OCI-LY1 (cell line): ENCODE results near the gene PLCB4.

Experiments
- H2AFZ ChIP-seq: fragments of 200-600 bp; sonication (generic), shearing (Covaris generic); 2 replicates; pipeline ENCODE4 v1.6.0; 2014; ENCODE audit warnings: antibody characterized with exemption, mild to moderate bottlenecking, low read length
- H3F3A ChIP-seq: fragments of 200-600 bp; sonication (generic), shearing (Covaris generic); 2 replicates; pipeline ENCODE4 v1.6.0; 2014; ENCODE audit warnings: mild to moderate bottlenecking, antibody characterized with exemption, low read length, moderate library complexity; ENCODE audit not compliant: insufficient read depth
- H3K27ac ChIP-seq: fragments of 200-600 bp; sonication (generic); 2 replicates; pipeline ENCODE4 v1.5.1; 2014; ENCODE audit warnings: low read length, mixed run types, mild to moderate bottlenecking, low read depth; ENCODE audit not compliant: poor library complexity, severe bottlenecking
- H3K27me3 ChIP-seq: fragments of 200-600 bp; sonication (generic); 2 replicates; pipeline ENCODE4 v1.6.0; 2014; ENCODE audit warnings: antibody characterized with exemption, mild to moderate bottlenecking, low read length, moderate library complexity; ENCODE audit not compliant: insufficient read depth
- H3K36me3 ChIP-seq: fragments of 200-600 bp; sonication (generic); 2 replicates; pipeline ENCODE4 v1.6.1; 2014; ENCODE audit warnings: mild to moderate bottlenecking, antibody characterized with exemption, low read length, moderate library complexity, mixed read lengths; ENCODE audit not compliant: insufficient read depth
- H3K4me1 ChIP-seq: fragments of 200-600 bp; sonication (generic); 2 replicates; pipeline ENCODE4 v1.5.1; 2014; ENCODE audit warnings: mild to moderate bottlenecking, low read length, moderate library complexity; ENCODE audit not compliant: insufficient read depth, severe bottlenecking
- H3K4me2 ChIP-seq: fragments of 200-600 bp; sonication (generic), shearing (Covaris generic); 2 replicates; pipeline ENCODE4 v1.6.1; 2014; ENCODE audit warnings: low read length
- H3K4me3 ChIP-seq: fragments of 200-600 bp; sonication (generic); 2 replicates; pipeline ENCODE4 v1.5.1; 2014; ENCODE audit warnings: low read length, low read depth, mild to moderate bottlenecking, mixed read lengths; ENCODE audit not compliant: poor library complexity, severe bottlenecking
- H3K79me2 ChIP-seq: fragments of 200-600 bp; shearing (Covaris generic); 2 replicates; pipeline ENCODE4 v1.6.1; 2016; ENCODE audit warnings: mixed run types, low read length, mixed read lengths; ENCODE audit not compliant: insufficient read depth
- H3K9ac ChIP-seq: fragments of 200-600 bp; sonication (generic), shearing (Covaris generic); 2 replicates; pipeline ENCODE4 v1.6.1; 2014; ENCODE audit warnings: mild to moderate bottlenecking, low read length, mixed read lengths
- H3K9me2 ChIP-seq: fragments of 200-600 bp; sonication (generic), shearing (Covaris generic); 2 replicates; pipeline ENCODE4 v1.6.1; 2014; ENCODE audit warnings: low read depth, mild to moderate bottlenecking, low read length, mixed read lengths
- H3K9me3 ChIP-seq: fragments of 200-600 bp; shearing (Covaris generic); 2 replicates; pipeline ENCODE4 v1.6.1; 2014; ENCODE audit warnings: low read length, mixed read lengths
- H4K20me1 ChIP-seq: fragments of 200-600 bp; sonication (generic), shearing (Covaris generic); 2 replicates; pipeline ENCODE4 v1.6.0; 2016; ENCODE audit warnings: mild to moderate bottlenecking, low read length; ENCODE audit not compliant: insufficient read depth
- EZH2 ChIP-seq: fragments of 200-600 bp; sonication (generic), shearing (Covaris generic); IDR thresholded peaks from 2 replicates; pipeline ENCODE4 v1.8.0; 2017; ENCODE audit warnings: borderline replicate concordance, mixed run types, mild to moderate bottlenecking, antibody characterized with exemption, low read length, moderate library complexity, mixed read lengths
- TF ChIP-seq, protein P1 (sequence below): fragments of 200-600 bp; sonication (generic), shearing (Covaris generic); IDR thresholded peaks from 2 replicates; pipeline ENCODE4 v1.5.1; 2017; ENCODE audit warnings: mild to moderate bottlenecking, antibody characterized with exemption, low read length, moderate library complexity, mixed read lengths

The PLCB4 gene

DNA sequence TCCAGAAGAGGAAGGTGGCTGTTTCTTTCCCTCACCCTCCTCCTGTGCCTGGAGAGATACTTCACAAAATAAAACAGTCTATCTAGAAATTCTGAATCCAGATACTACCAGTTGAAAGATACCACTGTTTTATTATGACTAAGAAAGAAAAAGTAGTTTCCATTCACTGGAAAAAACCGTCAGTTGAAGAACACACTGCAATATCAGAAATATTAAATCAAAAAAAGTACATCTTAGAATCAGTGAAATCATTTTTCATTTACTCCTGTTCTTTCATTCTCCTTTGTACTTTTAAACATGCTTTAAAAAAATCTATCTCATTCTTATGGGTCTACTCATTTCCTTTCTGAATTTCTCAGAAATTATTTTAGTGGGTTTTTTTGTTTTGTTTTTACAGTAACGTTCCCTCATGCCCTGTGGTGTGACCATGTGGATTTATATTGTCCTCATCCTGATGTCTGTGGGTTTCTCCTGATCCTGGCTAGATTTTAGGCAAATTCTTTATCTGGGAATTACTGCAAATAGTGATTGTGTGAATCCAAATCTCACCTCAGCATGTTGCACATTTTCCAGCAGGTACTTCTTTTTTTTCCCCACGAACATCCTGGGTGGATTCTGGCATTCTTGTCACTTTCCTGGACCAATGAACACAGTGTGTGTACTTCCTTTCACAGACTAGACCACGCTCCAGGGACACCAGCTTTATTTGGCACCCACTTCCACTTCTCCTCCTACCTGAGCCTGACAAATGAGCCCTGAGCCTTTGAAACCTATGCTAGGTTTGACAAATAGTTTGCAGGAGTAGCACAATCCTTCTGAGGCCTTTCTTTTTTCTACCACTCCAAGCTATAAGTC is 331.5 kb downstream of the PLCB4 start:
- H3K4me1 ChIP-seq: no peaks in the 10 kb centered on the region
- no peak overlapping the region for H3K4me2 ChIP-seq
- H3K4me3 ChIP-seq: no peak overlapping the region
- H4K20me1 ChIP-seq: no peaks in the 10 kb centered on the region
- no peak overlapping the region for H2AFZ ChIP-seq
- TF ChIP-seq, protein P1, sequence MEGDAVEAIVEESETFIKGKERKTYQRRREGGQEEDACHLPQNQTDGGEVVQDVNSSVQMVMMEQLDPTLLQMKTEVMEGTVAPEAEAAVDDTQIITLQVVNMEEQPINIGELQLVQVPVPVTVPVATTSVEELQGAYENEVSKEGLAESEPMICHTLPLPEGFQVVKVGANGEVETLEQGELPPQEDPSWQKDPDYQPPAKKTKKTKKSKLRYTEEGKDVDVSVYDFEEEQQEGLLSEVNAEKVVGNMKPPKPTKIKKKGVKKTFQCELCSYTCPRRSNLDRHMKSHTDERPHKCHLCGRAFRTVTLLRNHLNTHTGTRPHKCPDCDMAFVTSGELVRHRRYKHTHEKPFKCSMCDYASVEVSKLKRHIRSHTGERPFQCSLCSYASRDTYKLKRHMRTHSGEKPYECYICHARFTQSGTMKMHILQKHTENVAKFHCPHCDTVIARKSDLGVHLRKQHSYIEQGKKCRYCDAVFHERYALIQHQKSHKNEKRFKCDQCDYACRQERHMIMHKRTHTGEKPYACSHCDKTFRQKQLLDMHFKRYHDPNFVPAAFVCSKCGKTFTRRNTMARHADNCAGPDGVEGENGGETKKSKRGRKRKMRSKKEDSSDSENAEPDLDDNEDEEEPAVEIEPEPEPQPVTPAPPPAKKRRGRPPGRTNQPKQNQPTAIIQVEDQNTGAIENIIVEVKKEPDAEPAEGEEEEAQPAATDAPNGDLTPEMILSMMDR: no peak
- no peak for TF ChIP-seq EZH2
- H3K9ac ChIP-seq: no peak overlapping the region
- no peaks in the 10 kb centered on the region for H3K27me3 ChIP-seq
- H3K27ac ChIP-seq: no peak overlapping the region
- no peaks in the 10 kb centered on the region for H3F3A ChIP-seq
- no peaks in the 10 kb centered on the region for H3K9me2 ChIP-seq
- H3K79me2 ChIP-seq: no peaks in the 10 kb centered on the region
- no peaks in the 10 kb centered on the region for H3K36me3 ChIP-seq
- H3K9me3 ChIP-seq: no peaks in the 10 kb centered on the region

DNA sequence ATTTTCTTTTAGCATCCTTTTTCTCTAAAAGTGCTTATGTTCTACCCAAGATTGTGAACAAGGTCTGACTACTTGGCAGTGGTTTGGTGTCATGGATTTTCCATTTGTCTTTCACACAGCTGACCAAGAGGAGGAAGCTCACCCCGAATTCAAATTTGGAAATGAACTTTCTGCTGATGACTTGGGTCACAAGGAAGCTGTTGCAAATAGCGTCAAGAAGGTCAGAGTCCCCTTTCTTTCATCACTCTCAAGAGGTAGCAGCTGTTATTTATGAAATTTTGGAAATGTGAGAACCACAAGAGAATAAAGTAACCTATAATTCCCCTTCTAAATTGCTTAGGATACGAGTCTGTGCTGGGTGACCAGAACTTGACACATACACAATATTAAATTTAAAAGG is 332.5 kb downstream of the PLCB4 start:
- Histone ChIP-seq H2AFZ (no peak overlapping the region), H3K27me3 (no peaks in the 10 kb centered on the region), H3K36me3 (no peaks in the 10 kb centered on the region), H3K4me3 (no peak overlapping the region), H3K79me2 (no peaks in the 10 kb centered on the region), H3K9me3 (no peaks in the 10 kb centered on the region), H3K9ac (no peak overlapping the region), H4K20me1 (no peaks in the 10 kb centered on the region), H3K27ac (no peak overlapping the region), H3F3A (no peaks in the 10 kb centered on the region), H3K4me2 (no peak overlapping the region), H3K9me2 (no peaks in the 10 kb centered on the region), H3K4me1 (no peaks in the 10 kb centered on the region)
- TF ChIP-seq EZH2: no peak
- TF ChIP-seq, protein P1: no peak

DNA sequence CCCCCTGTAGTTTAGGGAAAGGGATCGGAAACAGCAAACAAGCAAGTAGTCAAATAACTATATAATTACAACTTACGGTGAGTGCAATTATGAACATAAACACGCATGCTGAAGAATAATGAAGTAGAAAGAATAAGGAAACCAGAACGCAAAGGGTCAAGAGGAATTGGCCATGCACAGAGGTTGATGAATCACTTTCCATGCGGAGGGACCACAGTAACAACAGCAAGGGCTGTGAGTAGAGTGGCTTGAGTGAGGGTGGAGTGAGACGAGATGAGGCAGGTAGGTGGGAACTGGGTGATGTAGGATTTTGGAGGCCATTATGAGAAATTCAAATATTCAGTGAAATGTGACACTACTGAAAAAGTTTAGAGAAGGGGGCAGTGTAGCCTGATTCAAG is 333.3 kb downstream of the PLCB4 start:
- no peaks in the 10 kb centered on the region for H4K20me1 ChIP-seq
- H3K4me2 ChIP-seq: no peak overlapping the region
- H3K36me3 ChIP-seq: no peaks in the 10 kb centered on the region
- no peaks in the 10 kb centered on the region for H3F3A ChIP-seq
- H3K27ac ChIP-seq: no peak overlapping the region
- H3K4me1 ChIP-seq: no peaks in the 10 kb centered on the region
- no peaks in the 10 kb centered on the region for H3K79me2 ChIP-seq
- H3K9me3 ChIP-seq: no peaks in the 10 kb centered on the region
- H3K27me3 ChIP-seq: no peaks in the 10 kb centered on the region
- no peak overlapping the region for H3K9ac ChIP-seq
- H3K4me3 ChIP-seq: no peak overlapping the region
- no peaks in the 10 kb centered on the region for H3K9me2 ChIP-seq
- no peak overlapping the region for H2AFZ ChIP-seq
- TF ChIP-seq EZH2: no peak
- TF ChIP-seq, protein P1: no peak
